ENCODE measurements around the gene TLDC2.

DNA sequence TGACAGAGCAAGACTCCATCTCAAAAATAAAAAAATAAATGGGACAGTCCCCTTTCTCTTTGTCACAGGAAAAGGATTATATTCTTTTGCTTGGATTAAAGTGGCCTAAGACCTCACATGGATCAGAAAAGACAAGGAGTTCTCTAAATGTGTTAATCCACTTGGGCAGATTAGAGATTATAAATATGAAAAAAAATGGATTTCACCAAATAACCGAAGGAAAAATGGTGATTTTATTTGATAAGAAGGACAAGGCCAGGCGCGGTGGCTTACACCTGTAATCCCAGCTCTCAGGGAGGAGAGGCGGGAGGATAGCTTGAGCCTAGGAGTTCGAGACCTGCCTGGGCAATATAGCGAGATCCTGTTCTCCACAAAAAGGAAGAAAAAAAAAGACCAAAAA, 53.8 kb downstream of the TLDC2 start:
- TF ChIP-seq, protein P1, sequence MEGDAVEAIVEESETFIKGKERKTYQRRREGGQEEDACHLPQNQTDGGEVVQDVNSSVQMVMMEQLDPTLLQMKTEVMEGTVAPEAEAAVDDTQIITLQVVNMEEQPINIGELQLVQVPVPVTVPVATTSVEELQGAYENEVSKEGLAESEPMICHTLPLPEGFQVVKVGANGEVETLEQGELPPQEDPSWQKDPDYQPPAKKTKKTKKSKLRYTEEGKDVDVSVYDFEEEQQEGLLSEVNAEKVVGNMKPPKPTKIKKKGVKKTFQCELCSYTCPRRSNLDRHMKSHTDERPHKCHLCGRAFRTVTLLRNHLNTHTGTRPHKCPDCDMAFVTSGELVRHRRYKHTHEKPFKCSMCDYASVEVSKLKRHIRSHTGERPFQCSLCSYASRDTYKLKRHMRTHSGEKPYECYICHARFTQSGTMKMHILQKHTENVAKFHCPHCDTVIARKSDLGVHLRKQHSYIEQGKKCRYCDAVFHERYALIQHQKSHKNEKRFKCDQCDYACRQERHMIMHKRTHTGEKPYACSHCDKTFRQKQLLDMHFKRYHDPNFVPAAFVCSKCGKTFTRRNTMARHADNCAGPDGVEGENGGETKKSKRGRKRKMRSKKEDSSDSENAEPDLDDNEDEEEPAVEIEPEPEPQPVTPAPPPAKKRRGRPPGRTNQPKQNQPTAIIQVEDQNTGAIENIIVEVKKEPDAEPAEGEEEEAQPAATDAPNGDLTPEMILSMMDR (IDR thresholded peaks at IDR 0.05) = no peak
- no peak for TF ChIP-seq IRF2 (CRISPR knock-in tag; IDR thresholded peaks at IDR 0.05; ENCODE audit: borderline replicate concordance, low read depth)
- TF ChIP-seq, protein P2, sequence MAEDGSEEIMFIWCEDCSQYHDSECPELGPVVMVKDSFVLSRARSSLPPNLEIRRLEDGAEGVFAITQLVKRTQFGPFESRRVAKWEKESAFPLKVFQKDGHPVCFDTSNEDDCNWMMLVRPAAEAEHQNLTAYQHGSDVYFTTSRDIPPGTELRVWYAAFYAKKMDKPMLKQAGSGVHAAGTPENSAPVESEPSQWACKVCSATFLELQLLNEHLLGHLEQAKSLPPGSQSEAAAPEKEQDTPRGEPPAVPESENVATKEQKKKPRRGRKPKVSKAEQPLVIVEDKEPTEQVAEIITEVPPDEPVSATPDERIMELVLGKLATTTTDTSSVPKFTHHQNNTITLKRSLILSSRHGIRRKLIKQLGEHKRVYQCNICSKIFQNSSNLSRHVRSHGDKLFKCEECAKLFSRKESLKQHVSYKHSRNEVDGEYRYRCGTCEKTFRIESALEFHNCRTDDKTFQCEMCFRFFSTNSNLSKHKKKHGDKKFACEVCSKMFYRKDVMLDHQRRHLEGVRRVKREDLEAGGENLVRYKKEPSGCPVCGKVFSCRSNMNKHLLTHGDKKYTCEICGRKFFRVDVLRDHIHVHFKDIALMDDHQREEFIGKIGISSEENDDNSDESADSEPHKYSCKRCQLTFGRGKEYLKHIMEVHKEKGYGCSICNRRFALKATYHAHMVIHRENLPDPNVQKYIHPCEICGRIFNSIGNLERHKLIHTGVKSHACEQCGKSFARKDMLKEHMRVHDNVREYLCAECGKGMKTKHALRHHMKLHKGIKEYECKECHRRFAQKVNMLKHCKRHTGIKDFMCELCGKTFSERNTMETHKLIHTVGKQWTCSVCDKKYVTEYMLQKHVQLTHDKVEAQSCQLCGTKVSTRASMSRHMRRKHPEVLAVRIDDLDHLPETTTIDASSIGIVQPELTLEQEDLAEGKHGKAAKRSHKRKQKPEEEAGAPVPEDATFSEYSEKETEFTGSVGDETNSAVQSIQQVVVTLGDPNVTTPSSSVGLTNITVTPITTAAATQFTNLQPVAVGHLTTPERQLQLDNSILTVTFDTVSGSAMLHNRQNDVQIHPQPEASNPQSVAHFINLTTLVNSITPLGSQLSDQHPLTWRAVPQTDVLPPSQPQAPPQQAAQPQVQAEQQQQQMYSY (CRISPR knock-in tag; IDR thresholded peaks at IDR 0.05) = no peak
- no peak for TF ChIP-seq CREB1 (CRISPR knock-in tag; IDR thresholded peaks at IDR 0.05)
- TF ChIP-seq NR1H2 (CRISPR knock-in tag; IDR thresholded peaks at IDR 0.05) = no peak
- no peak for TF ChIP-seq ETV6 (CRISPR knock-in tag; IDR thresholded peaks at IDR 0.05)
- no peak for TF ChIP-seq NFE2L1 (CRISPR knock-in tag; IDR thresholded peaks at IDR 0.05)
- TF ChIP-seq, protein P3, sequence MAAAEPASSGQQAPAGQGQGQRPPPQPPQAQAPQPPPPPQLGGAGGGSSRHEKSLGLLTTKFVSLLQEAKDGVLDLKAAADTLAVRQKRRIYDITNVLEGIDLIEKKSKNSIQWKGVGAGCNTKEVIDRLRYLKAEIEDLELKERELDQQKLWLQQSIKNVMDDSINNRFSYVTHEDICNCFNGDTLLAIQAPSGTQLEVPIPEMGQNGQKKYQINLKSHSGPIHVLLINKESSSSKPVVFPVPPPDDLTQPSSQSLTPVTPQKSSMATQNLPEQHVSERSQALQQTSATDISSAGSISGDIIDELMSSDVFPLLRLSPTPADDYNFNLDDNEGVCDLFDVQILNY (CRISPR knock-in tag; IDR thresholded peaks at IDR 0.05) = no peak

All from WTC11 (cell line).